Superior temporal gyrus (tissue), 1 donor: ENCODE data around the gene RPL37.
"Not testable (repeated sequence)": the region's sequence is repeated elsewhere in the genome, so short reads cannot be mapped to it uniquely, and the experiment has no call there.

ENCODE experiments used
- DNase-seq: peaks from one replicate; pipeline ENCODE4 v3.0.0-alpha.2; 2016; ENCODE audit errors: extremely low spot score

The RPL37 gene

DNA sequence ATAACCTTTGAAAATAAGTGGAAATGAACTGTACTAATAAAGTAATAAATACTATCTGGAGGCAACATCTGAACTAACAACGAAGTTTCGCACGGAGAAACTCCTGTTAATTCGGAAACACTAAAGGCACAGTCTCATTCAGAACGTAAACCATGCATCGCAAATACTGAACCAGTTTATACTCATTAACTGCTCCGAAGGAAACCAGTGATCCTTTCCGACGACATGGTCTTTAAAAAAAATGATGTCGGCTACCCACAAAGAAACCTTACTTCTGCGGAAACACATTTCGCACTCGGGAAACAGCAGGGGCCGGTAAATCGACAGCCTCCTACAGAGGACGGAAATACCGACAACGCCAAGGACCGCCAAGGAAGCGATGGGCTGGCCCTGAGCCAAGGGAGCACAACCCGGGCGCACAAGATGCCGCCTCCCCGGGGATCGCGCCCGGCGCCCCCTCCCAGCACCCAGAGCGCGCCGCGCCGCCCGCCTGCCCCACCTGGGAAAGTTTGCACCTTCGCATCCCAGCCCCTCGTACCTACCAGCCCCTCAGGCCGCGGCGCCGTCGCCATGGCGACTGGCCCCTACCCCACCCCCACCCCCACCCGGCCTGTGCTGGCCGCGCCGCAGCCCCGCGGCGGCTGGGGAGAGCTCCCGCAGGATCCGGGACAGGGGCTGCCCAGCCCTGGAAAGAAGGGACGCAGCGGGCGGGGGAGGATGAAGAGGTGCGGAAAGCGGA lies 37.6 kb downstream of the RPL37 start:
- peak; percentile 58 for DNase-seq

DNA sequence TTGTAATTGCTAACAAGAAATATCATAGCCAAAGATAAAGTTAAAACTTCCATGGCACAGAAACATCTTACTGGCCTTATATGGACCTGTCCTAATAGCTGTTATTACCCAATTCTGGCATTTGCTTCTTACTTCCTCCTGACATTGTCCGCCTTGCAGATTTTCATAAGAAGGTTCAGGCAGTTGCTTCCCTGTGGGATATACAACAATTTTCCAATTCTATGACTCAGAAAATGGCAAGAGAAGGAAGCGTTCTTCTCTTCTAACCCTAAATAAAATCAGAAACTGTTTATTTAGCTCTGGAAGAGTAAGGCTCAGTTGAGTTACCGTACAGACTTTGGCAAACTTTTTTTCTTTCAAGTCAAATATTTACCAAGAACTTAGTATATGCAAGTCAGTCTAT lies 38.5 kb downstream of the RPL37 start:
- no peak for DNase-seq

DNA sequence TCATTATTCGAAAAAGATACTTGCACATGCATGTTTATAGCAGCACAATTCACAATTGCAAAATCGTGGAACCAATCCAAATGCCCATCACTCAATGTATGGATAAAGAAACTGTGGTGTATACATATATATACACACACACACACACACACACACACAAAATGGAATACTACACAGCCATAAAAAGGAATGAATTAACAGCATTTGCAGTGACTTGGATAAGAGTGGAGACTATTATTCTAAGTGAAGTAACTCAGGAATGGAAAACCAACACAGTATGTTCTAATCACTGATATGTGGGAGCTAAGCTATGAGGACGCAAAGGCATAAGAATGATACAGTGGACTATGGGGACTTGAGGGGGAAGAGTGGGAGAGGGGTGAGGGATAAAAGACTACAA lies 40.1 kb downstream of the RPL37 start:
- DNase-seq, result not testable (repeated sequence)

DNA sequence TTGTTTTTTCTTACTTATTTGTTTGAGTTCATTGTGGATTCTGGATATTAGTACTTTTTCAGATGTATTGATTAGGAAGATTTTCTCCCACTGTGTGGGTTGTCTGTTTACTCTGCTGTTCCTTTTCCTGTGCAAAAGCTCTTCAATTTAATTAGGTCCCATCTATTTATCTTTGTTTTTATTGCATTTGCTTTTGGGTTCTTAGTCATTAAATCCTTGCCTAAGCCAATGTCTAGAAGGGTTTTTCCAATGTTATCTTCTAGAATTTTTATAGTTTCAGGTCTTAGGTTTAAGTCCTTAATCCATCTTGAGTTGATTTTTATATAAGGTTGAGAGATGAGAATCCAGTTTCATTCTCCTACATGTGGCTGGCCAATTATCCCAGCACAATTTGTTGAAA lies 40.7 kb downstream of the RPL37 start:
- DNase-seq, result not testable (repeated sequence)

DNA sequence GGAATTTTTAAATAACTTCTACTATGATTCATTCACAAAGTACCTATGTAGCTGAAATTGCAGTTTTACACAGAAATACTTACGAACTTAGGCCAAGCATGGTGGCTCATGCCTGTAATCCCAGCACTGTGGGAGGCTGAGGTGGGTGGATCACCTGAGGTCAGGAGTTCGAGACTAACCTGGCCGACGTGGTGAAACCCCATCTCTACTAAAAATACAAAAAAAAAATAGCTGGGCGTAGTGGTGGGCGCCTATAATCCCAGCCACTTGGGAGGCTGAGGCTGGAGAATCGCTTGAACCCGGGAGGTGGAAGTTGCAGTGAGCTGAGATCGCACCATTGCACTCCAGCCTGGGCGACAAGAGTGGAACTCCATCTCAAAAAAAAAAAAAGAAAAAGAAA lies 42.3 kb downstream of the RPL37 start:
- DNase-seq, result not testable (repeated sequence)

DNA sequence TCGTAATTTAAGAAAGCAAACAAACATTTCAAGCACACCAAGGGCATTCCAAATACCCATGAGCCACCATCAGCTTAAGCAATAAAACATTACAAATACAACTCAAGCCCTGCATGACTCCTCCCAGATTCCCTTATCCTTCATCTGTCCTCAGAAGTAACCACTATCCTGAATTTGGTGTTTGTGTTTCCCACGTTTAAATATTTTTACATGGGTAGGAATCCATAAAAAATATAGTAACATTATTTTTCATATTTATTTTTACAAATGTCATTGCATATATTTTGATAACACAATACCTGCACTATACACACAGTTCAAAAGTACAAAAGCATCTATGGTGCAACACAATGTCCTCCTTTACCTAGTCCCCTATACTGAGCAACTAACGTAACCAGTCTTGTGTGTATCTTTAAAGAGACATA lies 43.3 kb downstream of the RPL37 start:
- no peak for DNase-seq

DNA sequence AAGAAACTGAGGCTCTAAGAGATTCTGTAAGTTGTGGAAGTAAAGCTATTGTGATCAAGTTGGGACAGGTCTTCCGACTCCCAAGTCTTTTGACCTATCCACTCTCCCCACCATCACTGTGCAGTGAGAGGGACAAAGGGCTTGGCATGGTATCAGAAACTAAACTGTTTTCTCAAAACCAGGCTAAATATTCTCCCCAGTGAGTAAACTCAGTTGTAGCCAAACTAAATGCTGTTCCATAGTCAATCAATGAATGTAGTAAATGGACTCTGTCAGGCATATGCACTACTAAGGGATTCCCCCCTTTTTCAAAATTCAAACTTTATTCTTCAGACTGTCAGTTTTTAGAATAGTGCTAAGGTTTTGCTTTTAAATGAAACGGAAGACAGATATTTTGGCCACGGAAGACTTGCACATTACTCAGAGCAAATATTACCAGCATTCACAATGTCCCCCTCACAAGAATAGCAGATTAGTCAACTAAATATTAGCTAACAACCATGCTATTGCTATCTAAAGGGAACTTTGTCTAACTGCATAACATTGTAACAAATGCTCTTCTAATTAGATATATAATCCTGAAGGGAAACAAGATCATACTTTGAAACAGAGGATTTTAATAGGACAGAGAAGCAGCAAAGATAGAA lies 44.0 kb downstream of the RPL37 start:
- DNase-seq, result no peak

DNA sequence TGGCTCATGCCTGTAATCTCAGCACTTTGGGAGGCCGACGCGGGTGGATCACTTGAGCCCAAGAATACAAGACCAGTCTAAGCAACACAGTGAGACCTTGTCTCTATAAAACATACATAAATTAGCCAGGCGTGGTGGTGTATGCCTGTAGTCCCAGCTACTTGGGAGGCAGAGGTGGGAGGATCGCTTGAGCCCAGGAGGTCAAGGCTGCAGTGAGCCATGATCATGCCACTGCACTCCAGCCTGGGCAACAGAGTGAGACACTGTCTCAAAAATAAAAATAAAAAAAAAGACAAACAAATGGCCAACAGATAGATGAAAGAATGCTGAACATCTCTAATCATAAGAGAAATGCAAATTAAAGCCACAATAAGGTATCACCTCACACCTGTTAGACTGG lies 46.1 kb downstream of the RPL37 start:
- DNase-seq, result not testable (repeated sequence)

DNA sequence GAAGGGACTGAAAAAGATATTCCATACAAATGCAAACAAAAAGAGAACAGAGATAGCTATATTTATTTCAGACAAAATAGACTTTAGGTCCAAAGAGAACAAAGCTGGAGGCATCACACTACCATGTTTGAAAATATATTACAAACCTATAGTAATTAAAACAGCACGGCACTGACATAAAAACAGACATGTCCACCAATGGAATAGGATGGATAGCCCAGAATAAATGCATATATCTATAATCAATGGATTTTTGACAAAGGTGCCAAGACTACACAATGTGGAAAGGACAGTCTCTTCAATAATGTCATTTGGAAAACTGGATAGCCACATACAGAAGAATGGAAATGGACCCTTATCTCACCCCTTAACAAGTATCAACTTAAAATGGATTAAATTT lies 47.0 kb downstream of the RPL37 start:
- DNase-seq, result no peak

DNA sequence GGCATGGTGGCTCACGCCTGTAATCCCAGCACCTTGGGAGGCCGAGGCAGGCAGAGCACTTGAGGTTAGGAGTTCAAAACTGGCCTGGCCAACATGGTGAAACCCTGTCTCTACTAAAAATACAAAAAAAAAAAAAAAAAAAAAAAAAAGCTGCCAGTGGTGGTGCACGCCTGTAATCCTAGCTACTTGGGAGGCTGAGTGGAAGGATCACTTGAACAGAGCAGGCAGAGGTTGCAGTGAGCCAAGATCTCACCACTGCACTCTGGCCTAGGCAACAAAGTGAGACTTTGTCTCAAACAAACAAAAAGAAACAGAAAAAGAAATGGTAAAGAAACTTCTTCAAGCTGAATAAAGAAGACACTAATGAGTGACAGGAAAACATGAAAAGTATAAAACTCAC lies 48.4 kb downstream of the RPL37 start:
- not testable (repeated sequence) for DNase-seq

DNA sequence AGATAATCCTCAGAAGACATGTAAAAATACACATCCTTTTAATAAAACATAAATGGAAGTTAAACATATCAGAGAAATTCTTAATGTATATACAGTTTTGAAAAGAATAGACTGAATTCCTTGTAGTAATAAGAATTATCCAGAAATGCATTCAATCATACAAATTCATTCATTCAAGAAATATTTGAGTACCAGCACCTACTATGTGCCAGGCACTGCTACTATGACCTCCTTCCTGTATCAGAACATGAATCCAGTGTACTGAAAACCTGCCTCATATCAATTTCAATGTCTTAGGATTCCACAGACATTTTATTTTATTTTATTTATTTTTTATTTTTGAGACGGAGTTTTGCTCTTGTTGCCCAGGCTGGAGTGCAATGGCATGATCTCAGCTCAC lies 50.1 kb downstream of the RPL37 start:
- no peak for DNase-seq

DNA sequence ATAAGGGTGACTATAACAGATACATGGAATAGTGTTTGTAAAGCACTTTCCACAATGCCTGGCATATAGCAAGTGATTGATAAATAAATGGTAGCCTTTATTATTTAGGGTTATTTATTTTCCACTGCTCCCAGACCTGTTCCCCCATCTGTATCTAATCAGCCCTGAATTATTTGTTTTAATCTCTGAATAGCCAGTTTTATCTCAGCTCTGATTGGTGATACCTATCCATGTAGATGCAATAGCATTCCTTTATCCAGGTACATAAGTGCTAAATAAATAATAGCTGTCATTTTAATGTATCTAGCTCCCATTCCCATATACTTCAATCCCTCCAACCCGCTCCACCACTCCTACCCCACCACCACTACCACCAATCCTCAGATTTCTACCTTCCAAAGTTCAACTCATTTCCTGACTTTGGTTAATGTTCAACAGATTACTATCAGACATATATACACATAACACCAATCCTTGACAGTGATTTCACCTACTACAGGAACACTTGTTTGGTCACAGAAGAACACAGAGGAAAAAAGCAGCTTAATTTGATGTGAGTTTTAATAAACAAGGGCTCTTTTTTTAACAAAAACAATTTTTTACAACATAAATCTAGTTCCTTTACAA lies 50.9 kb downstream of the RPL37 start:
- DNase-seq, result no peak

DNA sequence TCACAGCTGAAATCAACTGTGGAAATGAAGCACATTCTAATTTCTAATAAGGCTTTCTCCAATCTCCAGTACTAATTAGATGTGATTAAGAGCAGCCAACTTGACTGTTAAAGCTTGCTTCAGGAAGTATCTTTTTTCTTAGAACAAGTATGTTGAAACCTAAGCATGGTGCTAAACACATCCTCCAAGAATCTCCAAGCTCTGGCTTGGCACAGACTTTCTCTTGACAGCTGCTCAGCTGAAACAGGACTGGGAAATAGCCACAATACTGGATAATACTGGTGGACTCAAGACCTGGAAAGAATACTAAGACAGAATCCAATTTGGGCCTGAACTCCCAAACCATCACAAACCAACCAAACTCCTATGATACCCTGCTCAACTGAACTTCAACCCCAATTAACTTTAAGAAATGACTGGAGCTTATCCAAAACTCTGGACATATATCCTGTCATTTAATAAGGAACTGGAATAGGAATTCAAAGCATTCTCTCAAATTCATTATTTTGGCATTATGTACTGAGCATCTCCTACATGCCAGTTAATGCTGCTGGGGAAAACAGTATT lies 53.1 kb downstream of the RPL37 start:
- no peak for DNase-seq

DNA sequence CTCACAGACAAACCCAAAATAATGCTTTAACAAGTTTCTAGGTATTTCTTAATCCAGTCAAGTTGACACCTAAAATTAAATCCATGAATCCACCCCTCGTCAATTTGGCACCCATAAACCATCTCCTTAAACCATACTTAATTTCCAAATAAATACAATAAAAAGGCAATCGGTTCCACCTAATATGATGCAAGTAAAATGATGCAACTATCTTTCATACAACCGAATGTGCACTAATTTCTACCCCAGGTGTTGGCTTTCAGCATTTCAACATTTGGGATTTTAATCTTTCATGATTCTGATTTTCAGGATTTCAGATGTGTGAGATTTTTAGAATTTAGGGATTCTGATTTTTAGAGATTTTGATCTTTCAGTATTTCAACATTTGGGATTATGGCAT lies 54.2 kb downstream of the RPL37 start:
- DNase-seq, result no peak

DNA sequence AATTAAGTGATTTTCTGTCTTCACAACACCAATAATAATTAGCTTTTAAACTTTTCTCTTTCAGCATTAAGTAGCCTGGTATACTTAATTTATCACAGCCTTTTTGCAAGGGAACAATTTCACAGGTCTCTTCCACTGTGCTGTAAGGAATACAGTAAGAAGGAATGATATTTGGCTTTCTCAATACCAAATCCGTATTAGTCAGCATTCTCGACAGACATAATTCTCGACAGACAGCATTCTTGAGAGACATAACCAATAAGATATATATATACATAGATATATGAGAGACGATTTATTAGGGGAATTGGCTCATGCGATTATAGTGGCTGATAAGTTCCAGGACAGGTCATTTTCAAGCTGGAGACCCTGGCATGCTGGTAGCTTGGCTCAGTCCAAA lies 54.8 kb downstream of the RPL37 start:
- no peak for DNase-seq

DNA sequence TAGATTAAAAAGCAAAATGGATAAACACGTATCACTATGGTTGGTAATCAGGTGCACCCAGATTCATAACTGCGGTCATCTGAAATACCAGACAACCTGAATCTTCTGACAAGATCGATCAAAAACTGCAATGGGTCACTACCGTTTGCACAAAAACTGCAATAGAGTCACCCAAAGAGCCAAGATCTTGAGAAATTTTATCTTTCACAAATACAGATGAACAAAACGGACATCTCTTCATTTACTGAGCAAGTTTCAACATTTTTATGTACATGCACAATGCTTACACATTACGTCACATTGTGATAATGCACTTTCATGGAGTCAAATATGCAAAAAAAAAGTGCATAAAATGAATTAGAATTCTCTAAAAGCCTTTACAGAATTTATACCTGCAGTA lies 55.5 kb downstream of the RPL37 start:
- no peak for DNase-seq

DNA sequence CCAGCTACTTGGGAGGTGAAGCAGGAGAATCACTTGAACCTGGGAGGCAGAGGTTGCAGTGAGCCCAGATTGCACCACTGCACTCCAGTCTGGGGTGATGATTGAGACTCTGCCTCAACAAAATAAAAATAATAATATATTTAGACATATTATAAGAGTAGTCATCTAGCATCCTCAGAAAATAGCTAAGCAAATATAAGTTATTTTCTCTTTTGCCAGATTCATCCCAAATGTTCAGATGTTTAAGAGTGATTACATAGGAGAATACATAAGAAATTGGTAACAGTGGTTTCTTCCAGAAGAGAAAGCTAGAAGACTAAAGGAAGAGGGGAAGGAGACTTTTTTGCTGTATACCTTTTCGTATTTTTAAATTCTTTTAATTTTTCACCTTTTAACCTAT lies 56.9 kb downstream of the RPL37 start:
- no peak for DNase-seq

DNA sequence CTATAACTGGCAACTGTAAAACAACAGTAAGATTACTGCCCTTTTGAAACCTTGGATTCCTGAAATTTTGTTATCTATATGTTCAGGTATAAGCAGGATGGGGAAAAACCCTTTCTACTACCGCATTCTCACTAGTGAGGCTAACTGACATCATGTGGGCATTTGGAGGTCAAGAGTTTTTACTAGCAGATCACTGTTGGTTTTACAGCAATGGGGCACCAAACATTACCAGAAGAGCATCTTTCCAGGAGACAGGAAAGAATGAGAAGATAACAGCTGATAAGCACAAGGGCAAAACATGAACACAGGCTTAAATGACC lies 58.4 kb downstream of the RPL37 start:
- no peak for DNase-seq

DNA sequence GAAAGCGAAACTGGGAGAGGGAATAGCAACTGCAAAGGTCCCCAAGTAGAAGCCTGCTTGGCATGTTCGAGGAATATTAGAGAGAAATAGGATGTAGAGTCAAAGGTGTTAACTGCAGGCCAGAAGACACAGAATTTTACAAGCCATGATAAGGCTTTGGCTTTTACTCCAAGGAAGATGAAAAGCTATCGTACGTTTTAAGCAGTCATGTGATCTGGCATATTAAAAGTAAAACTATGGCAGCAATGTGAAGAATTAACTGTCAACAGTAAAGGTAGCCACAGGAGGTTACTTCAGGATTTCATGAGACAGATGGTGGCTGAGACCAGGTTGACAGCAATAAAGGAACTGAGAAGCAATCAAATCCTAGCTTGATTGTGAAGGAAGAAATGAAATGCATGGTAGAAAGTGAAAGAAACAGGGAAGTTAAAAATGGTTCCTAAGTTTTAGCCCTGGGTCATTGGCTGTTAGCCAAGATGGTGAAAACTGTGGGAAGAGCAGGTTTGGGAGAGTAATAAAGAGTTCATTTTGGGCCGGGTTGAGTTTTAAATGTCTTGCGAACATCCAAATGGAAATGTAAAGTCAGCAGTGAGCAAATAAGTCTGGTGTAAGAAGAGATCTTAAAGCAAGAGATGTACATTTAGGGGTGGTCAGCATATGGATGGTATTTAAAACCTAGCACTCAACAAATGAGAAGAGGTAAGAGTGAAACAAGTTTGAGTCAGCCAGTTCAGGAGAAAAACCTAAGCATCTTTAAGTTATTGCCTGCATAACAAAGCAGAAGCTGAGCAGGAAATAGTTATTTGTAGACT lies 59.0 kb downstream of the RPL37 start:
- DNase-seq, result no peak
